NCI-H187 (cell line): ENCODE data around the gene NUDT19.
"Not testable (repeated sequence)": the region's sequence is repeated elsewhere in the genome, so short reads cannot be mapped to it uniquely, and the experiment has no call there.

Experiments used
- DNase-seq, 2 experiments: peaks; one replicate each; lab custom pipeline; 2025; lab: John Stamatoyannopoulos, UW

The NUDT19 gene

DNA sequence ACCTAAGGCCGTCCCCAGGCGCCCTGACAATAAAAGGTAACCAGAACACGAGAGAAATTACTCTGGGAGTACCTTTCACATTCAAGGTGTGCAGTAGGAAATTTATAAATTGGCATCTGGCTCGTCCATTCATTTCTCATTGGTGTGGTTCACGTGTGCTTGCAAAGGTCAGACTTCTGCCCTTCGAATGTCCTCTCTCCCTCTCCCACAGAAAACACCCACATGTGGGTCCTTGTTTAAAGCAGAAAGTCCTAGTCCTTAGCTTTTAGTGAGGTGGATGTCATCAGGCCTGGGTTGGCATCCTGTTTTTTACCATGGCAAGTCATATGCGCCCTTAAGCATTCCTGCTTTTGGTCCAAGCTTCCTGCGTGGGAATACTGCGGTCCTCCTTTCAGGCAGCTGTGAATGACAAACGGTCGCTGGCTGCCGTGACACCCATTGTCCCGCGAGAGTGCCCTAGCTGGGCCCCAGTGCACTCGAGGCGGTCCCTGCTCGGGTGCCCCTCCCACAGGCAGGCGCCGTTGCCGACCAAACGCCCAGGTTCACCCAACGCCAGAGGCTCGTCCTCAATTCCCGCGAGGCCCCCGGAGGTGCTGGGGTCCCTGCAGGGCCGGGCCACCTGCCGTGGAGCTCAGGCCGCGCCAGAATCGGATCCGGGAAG, at the start of gene NUDT19:
NUDT19 (plus strand) TSS at position 531 of the 661 bp plus-strand sequence. CDS start 140 bp downstream, outside the sequence.
- peak; percentile 71 to 89 for DNase-seq

DNA sequence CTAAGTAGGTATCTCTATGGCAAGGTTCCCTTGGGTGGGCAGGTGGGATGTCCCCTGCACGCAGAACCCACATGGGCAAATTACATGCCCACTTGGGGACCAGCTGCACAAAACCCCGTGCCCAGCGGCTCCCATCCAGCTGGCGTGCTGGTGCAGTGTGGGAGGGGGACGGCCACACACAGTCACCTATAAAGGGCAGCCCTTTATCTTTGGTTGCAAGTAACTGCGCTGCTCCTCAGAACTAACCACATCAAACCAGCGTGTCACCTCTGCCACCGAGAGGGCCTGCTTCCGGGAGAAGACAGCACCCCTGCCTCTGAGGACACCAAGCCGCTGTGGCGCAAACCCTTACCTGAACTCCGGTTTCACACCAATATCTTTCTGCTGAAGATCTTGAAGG, 48.9 kb upstream of the NUDT19 start:
- DNase-seq: no peak

DNA sequence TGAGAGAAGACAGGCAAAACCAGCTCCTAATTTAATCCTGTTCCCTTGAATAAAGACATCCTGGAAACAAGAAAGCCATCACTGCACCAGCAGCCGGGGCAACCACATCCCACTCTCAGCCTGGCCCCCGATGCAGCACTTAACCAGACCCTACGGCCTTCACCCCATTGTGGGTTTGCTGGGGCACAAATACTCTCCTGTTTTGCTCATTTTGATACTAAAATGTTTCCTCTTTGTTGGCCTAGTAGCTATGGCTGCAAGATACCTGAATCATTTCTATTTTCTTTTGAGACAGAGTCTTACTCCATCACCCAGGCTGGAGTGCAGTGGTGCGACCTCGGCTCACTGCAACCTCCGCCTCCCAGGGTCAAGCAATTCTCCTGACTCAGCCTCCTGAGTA, 45.1 kb upstream of the NUDT19 start:
- no peak for DNase-seq

DNA sequence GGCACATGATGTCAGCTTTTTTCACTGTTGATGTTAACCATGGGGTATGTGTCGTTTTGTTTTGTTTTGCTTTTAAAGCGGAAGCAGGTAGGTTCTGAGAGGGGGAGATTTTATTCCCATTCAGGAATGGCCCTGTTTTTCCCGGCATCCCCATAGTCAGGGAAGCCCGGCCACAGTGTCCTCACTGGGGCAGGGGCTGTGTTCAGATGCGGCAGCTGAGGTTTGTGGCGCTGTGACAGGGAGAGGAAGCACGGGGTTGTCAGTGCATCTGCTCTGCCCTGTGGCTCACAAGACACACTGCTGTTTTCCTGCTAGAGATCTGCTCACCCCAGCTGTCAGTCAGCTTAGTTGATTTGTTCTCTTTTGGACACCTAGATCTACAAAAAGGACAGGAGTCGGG, 44.3 kb upstream of the NUDT19 start:
- no peak for DNase-seq

DNA sequence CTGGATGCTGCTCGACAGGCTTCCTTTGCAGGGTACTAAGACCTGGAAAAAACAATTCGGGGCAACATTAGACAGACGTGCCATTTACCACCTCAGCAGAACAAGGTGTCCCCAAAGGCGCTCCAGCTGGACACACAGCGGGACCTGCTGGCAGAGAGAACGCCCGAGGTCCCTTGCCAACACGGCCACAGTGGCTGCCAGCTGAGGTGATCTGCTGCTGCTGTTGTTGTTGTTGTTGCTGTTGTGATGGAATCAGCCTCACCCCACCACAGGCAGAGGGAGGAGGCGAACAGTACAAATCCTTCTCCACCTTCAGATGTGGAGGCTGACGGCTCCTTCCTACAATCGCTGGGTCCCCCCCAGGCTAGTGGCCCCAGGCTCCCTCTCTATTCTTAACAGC, 41.9 kb upstream of the NUDT19 start:
- DNase-seq: no peak

DNA sequence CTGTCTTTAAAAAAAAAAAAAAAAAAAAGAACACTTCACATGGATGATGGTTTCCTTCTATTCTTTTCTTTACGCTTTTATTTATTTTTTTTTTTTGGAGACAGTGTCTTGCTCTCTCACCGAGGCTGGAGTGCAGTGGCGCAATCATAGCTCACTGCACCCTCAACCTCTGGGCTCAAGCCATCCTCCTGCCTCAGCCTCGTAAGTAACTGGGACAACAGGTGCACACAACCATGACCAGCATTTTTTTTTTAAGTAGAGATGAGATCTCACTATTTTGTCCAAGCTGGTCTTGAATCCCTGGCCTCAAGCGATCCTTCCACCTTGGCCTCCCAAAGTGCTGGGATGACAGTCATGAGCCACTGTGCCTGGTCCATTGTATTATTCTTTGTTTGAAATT, 41.0 kb upstream of the NUDT19 start:
- no peak for DNase-seq

DNA sequence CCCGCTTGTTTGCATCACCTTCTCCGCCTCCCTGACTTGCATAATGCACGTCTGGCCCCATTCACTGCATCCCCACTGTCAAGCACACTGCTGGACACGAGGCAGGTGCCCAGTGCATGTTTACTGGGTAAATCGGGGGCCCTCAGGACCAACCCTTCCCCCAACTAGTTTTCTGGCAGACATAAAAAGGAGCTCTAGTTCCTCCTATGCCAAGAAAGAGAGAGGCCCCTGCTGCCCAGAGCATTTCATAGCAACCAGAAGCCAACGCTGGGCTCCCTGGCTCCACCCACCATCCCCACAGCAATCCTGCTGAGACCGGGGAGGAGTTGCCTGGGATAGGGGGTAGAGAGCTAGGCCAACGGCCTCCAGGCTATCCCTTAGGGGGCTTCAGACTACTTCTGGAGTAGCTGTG, 39.9 kb upstream of the NUDT19 start:
- DNase-seq: no peak

DNA sequence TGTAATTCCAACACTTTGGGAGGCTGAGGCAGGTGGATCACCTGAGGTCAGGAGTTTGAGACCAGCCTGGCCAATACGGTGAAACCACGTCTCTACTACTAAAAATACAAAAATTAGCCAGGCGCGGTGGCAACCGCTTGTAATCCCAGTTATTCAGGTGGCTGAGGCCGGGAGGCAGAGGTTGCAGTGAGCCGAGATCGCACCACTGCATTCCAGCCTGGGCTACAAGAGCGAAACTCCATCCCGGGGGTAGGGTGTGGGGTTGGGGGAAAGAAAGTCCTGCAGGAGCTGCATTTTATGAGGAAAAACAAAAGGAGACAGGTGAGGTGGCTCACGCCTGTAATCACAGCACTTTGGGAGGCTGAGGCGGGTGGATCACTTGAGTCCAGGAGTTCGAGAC, 39.3 kb upstream of the NUDT19 start:
- DNase-seq: not testable (repeated sequence)

DNA sequence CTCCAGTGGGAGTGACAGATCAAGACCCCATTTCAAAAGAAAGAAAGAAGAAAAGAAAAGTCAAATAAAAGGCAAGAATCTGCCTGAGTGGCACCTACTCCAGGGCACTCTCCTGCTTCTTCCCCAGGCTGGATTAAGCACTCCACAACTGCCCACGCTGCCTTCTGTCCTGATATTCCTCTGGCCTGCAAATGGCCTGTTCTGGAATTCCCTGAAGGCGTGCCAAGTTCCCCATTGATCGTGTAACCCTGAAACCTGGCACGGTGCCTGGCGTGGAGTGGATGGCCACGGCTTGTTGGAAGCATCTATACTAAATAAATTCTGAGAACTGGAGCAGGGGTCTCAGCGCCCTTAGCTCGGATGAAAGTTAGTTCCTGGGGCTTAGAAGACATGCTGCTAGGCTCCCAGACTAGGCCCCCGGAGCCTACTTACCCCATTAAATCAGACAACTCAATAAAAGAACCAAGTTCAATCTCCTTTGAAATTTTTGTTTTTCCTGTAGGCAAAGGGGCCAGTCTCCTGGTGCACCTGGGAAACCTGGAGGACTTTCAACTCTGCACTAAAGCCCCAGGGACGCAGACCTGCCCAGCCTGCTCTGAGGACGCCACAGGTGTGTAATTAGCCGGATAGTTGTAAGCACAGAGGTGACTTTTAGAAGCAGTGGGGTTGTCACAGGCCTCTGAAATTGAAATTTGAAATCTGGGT, 38.6 kb upstream of the NUDT19 start:
- DNase-seq: no peak

DNA sequence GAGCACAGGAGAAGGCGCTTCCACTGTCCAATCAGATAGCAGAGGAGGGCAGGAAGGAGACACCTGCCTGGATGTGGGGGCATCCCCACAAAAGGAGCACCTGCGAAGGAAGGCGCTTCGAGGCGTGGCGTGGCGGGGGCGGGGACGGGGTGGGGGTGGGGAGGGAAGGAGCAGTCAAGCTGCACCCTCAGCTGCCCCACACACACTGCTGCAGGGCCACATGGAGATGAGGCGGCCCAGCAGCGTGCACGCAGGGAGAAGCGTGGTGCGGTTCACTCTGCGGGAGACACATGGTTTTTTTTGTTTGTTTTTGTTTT, 38.1 kb upstream of the NUDT19 start:
- no peak for DNase-seq

DNA sequence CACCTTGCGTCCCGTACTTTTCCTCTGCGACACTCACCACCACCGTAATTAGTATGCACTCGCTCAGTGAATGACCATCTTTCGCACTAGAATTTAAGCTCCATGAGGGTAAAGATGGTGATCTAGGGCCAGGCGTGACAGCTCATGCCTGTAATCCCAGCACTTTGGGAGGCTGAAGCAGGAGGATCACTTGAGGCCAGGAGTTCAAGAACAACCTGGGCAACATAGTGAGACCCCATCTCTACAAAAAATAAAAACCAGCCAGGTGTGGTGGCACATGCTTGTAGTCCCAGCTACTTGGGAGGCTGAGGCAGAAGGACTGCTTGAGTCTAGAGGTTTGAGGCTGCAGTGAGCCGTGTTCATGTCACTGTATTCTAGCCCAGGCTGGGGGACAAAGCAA, 35.2 kb upstream of the NUDT19 start:
- DNase-seq: not testable (repeated sequence)

DNA sequence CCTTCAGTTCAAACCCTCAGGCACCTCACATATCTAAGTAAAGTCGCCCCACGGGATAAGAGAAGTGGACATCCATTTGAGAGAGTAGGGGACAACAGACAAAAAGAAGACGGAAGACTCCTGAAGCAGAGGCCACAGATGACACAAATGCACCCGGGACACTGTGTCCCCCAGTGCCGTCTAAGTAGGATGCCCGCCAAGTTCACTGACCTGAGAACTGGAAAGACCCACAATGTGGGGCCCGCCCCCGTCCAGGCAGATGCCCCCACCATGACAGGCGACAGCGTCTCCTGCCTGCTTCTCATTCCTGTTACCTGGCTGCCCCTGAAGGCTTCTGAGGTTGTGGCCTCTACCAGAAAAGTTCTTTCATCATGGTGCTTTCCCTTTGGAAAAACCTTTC, 33.5 kb upstream of the NUDT19 start:
- DNase-seq: no peak

DNA sequence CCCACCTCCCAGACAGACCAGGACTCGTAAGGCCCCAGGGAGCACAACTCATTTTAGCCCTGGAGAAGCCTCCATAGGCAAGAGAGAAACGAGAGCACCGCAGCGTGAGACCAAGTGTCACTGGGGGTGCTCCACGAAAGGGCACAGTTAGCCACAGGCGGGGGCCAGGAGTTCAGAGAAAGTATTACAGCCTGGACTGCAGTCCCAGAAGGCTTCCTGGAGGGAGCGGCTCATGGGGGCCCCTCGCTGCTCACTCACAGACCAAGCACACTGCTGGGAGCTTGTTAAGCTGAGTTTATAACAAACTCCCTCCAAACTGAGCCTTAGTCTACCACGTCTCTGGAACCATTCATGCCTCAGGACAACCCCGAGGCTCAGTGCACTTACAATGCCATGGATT, 33.1 kb upstream of the NUDT19 start:
- no peak for DNase-seq

DNA sequence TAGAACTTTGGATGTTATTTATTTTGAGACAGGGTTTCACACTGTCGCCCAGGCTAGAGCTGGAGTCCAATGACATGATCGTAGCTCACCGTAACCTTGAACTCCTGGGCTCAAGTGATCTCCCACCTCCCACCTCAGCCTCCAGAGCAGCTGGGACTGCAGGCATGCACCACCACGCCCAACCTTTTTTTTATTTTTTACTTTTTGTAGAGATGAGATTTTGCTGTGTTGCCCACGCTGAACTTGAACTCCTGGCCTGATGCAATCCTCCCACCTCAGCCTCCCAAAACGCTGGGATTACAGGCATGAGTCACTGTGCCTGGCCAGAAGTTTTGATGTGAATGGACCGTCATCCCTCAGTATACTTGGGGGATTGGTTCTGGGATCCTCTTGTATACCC, 30.3 kb upstream of the NUDT19 start:
- no peak for DNase-seq

DNA sequence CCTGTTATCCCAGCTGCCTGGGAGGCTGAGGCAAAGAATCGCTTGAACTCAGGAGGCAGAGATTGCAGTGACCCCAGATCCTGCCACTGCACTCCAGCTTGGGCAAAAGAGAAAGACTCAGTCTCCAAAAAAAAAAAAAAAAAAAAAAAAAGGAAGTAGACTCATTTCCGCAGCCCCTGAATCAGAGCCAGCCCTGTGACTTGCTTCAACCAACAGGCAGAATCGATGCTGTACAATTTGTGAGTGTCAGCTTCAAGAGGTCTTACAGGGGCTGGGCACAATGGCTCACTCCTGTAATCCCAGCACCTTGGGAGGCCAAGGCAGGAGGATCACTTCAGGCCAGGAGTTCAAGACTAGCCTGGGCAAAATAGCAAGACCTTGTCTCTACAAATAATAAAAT, 29.4 kb upstream of the NUDT19 start:
- no peak for DNase-seq

DNA sequence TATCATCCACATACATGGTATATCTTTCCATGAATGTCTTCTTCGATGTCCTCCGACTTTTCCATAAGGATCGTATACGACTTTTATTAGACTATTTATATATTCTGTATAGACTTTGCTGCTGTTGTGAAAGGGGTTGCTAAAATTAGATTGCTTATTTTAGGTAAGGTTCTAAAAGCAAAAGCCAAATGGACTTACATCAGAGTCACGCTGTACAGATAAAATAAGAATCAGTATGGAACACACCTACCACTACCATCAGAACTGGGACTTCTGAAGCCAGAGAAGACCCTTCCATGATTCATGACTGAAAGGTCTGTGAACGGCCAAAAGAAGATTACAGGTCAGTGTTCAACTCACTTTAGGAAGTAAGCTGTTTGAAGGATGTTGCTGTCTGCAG, 25.5 kb upstream of the NUDT19 start:
- no peak for DNase-seq

DNA sequence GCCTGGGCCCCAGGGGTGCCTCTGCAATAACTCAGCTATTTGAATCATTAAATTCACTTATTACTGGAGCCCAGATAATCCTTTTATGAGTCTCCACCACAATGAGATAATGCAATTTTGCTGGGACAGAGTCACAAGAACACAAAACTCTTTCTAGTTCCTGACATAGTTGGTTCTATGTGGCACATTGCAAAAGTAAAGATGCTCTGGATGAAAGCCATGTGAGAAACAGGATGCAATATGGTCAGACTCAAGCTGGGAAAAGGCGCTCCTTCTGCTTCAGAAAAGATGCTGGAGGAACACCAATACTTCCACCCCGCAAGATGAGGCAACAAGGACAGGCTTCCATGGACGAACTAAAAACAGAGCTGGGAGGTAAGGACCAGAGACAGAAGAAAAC, 22.3 kb upstream of the NUDT19 start:
- no peak for DNase-seq

DNA sequence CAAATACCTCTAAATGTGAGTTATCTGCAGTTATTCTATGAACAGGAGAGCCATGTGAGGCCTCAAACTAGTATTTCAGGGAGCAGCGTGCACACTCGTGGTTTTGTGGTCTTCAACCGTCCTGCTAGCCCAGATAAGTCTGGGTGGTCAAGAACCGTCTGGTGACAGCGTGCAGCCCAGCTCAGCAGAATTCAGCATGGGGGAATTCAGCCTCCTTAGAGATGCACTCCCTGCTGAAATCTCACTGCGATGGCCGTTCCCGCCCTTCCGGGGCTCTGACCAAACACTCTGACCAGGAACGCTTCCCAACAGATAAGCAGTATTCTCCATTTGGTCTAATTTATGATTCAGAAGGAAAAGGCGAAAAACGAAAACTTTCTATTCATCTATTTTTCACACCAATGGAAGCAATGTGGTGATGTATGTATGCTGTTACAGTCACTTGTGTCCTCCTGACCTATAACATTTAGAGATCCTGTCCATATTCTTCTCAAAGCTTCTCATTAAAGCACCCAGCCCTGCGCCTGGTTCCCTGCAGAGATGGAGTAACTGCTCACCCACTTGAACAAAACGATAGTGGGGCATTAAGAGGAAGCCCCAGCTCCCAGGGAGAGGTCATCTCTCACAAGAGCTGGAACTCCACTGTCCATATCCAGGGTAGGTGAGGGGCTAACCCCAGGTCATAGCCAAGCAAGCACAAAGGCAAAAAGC, 19.6 kb upstream of the NUDT19 start:
- no peak for DNase-seq

DNA sequence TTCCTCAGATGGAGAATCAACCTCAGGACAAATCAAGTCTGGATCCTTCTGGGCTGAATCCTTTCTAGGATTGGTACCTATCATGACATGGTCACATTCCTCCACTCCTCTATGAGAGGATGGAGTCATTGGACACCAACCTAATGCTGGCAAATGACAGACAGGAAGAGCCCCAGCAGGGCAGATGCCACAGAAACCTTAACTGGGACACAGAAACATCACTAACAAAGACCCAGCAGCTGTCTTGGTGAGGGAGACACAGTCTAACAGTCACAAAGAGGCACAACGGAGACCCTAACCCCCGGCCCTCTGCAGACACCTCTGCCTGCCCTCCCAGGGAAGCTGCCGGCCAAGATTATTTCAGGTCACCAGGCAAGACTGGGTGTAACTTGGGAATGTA, 18.8 kb upstream of the NUDT19 start:
- no peak for DNase-seq

DNA sequence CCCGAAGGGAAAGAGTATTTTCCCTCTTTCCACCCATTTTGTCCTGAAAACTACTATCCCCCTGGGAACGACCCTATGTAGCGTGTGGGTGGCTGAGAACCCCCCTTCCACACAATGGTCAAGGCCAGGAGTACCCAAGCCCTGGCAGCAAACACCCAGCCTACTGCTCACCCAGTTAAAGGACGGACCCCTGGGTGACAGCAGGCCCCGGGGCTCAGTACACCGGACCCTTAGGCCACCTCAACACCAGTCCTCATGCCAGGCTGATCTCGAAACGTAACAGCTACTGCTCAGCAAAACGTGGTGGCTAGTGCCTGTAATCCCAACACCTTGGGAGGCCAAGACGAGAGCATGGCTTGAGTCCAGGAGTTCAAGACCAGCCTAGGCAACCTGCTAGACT, 18.0 kb upstream of the NUDT19 start:
- DNase-seq: no peak

DNA sequence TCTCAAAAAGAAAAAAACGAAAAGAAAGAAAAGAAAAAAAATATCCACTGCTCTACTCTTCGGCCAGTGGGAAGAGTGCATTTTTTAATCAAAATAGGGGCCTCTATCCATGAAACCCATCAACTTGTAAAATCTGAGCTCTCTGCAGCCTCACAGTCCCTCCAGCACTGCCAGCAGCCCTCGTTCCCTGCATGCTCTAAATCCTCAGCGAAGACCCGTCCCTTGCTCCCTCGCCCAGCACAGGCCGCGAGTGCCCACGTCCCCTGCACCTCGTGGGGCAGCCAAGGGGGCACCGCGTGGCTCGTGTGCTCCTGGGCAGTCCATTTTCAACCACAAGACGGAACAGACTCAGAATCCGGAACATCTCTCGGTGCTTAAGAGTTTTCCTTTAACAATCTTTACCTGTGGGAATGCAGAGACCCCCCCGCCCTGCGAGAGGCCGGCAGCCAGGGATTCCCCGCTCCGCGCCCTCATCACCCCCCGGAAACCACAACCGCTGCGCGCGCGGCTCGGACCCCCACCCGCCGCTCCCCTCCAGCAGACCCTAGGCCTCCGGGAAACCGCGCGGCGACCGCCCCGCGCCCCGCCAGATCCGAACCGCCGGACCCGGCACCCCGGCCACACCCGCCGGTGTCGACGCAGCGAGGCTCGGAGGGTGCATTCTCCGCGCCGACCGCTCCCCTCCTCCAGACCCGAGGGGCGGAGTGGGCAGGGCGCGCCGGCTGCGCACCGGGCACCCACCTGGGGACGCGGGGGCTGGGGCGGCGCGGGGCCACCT, 17.3 kb upstream of the NUDT19 start:
- DNase-seq: no peak

DNA sequence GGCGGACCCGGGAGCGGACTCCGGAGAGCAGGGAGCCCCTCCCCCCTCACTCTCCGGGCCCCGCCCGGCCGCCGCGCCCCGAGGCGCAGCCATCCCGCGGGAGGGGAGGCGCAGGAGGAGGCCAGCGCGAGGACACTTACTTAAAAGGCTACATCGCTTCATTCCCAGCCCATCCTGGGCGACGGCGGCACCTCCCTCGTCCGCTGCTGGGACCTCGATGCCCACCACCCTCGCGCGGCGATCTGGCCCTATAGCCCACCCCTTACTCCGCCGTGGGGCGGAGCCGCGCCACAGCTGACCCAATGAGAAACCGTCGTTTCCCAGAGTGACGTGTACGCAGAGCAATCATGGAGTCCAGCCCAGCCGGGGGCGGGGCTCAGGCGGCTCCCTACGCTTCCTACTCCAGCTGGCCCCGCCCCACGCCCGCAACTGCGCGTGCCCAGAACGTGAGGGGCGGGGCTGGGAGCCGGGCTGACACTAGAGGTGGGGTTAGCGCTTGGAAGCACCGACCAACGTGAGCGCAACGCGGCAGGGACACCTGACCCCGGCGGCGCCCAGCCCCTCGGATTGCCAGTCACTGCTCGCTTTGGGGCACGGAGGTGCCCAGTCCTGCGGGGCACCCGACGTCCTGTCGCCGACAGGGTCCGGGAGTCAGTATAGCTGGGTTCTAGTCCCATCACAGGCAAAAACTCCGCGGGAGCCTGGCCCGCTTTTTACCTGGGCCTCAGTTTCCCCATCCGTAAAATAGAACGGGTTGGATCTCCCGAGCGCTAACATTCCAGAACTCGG, 16.5 kb upstream of the NUDT19 start, which contains the start of gene ANKRD27:
ANKRD27 (minus strand) TSS at position 250 of the 789 bp plus-strand sequence. CDS start 16,165 bp downstream, outside the sequence.
- DNase-seq: peak; percentile 99
